ENCODE data around the gene NAV2.

DNA sequence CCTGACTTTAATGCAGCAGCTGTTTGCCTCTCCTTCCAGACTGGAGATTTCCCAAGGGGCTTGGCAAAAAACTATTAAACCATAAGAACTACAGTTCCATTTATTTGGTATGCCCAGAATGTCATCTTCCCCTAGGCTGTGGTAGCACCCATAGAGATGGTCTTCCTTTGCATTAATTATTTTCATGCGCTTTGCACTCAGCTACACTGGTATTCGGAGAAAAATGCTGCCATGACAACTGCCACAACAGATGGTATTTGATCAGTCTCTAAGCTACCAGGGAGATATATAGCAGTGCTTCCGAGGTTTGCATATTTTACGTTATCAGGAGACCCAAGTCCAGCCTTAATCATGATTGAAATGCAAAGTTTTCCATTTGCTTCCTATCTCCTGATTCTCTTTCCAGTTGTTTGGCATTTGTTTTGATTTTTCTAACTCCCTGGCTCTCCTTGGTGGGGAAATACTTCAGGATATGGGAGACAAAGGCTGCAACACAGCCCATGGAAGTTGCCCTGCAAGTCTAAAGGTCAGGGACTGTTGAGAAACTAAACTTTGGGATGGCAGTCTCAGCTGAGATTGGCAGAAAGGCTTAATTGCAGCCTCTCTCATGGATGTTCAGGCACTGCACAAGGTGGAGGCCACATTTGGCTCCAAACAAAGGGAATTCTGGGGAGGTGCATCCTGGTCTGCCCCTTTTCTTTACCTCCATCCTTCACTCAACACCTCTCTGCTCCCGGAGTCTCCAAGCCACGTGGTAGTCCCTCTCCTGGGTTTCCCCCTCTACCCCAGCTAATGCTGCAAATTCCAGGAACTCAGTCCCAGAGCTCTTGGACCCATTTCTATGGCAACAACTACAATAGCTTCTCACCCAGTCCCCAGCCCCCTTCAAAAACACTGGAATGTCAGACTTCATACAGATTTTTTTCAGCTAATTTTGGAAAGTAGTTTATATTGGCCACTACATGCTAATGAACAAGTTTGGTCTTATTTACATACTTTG lies 151.8 kb downstream of the NAV2 start:
- TF ChIP-seq, protein P1, sequence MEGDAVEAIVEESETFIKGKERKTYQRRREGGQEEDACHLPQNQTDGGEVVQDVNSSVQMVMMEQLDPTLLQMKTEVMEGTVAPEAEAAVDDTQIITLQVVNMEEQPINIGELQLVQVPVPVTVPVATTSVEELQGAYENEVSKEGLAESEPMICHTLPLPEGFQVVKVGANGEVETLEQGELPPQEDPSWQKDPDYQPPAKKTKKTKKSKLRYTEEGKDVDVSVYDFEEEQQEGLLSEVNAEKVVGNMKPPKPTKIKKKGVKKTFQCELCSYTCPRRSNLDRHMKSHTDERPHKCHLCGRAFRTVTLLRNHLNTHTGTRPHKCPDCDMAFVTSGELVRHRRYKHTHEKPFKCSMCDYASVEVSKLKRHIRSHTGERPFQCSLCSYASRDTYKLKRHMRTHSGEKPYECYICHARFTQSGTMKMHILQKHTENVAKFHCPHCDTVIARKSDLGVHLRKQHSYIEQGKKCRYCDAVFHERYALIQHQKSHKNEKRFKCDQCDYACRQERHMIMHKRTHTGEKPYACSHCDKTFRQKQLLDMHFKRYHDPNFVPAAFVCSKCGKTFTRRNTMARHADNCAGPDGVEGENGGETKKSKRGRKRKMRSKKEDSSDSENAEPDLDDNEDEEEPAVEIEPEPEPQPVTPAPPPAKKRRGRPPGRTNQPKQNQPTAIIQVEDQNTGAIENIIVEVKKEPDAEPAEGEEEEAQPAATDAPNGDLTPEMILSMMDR (IDR thresholded peaks at IDR 0.05 in 2 of 3, conservative IDR thresholded peaks at IDR 0.05 in 1 of 3; ENCODE audit: borderline replicate concordance in 1 of 3, insufficient read depth in 1 of 3, low read depth in 2 of 3, low read length in 2 of 3), result no peak
- TF ChIP-seq, protein P2, sequence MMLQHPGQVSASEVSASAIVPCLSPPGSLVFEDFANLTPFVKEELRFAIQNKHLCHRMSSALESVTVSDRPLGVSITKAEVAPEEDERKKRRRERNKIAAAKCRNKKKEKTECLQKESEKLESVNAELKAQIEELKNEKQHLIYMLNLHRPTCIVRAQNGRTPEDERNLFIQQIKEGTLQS (IDR thresholded peaks at IDR 0.05), result no peak
- no peak for TF ChIP-seq EZH2 (IDR thresholded peaks at IDR 0.05)
- no peak for TF ChIP-seq POLR2A (IDR thresholded peaks at IDR 0.05; ENCODE audit: borderline replicate concordance, extremely low read depth, insufficient read depth, insufficient read length)
- TF ChIP-seq, protein P3, sequence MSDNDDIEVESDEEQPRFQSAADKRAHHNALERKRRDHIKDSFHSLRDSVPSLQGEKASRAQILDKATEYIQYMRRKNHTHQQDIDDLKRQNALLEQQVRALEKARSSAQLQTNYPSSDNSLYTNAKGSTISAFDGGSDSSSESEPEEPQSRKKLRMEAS (IDR thresholded peaks at IDR 0.05), result no peak
- TF ChIP-seq EZH2phosphoT487 (IDR thresholded peaks at IDR 0.05; ENCODE audit: borderline replicate concordance), result no peak
- no peak for TF ChIP-seq POLR2AphosphoS5 (IDR thresholded peaks at IDR 0.05; ENCODE audit: low read depth, low read length)
- no peak for TF ChIP-seq ZNF274 (IDR thresholded peaks at IDR 0.05; ENCODE audit: low read depth, low read length)
- TF ChIP-seq, protein P4, sequence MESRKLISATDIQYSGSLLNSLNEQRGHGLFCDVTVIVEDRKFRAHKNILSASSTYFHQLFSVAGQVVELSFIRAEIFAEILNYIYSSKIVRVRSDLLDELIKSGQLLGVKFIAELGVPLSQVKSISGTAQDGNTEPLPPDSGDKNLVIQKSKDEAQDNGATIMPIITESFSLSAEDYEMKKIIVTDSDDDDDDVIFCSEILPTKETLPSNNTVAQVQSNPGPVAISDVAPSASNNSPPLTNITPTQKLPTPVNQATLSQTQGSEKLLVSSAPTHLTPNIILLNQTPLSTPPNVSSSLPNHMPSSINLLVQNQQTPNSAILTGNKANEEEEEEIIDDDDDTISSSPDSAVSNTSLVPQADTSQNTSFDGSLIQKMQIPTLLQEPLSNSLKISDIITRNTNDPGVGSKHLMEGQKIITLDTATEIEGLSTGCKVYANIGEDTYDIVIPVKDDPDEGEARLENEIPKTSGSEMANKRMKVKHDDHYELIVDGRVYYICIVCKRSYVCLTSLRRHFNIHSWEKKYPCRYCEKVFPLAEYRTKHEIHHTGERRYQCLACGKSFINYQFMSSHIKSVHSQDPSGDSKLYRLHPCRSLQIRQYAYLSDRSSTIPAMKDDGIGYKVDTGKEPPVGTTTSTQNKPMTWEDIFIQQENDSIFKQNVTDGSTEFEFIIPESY (IDR thresholded peaks at IDR 0.05; ENCODE audit: extremely low read depth, insufficient replicate concordance, low read length), result no peak
- TF ChIP-seq RAD21 (IDR thresholded peaks at IDR 0.05; ENCODE audit: low read depth), result no peak
- TF ChIP-seq YY1 (IDR thresholded peaks at IDR 0.05; ENCODE audit: extremely low read depth, insufficient replicate concordance, low read depth, low read length), result no peak

Measured in HCT116 (cell line).